Measurements from ENCODE around the gene CYP2J2. TPM values are rescaled to one million over a fixed set of nuclear protein-coding genes. Genes with fewer than 3 reads are reported as not detected.
"Not testable (repeated sequence)": the region's sequence is repeated elsewhere in the genome, so short reads cannot be mapped to it uniquely, and the experiment has no call there.

Gene CYP2J2
- polyA plus RNA-seq, 4 donors, result 0.91 to 1.2 (median 1.1) TPM

GRCh38 chr1:59921258-59921899 is 5.2 kb downstream of the CYP2J2 start:
- not testable (repeated sequence) for DNase-seq (ENCODE audit: low read depth in 4 of 4, low spot score in 2 of 4)

GRCh38 chr1:59919746-59920145 is 6.8 kb downstream of the CYP2J2 start:
- no peak for DNase-seq (ENCODE audit: low read depth in 4 of 4, low spot score in 2 of 4)

GRCh38 chr1:59917785-59918180 is 8.8 kb downstream of the CYP2J2 start:
- DNase-seq (ENCODE audit: low read depth in 4 of 4, low spot score in 2 of 4), result no peak

DNA sequence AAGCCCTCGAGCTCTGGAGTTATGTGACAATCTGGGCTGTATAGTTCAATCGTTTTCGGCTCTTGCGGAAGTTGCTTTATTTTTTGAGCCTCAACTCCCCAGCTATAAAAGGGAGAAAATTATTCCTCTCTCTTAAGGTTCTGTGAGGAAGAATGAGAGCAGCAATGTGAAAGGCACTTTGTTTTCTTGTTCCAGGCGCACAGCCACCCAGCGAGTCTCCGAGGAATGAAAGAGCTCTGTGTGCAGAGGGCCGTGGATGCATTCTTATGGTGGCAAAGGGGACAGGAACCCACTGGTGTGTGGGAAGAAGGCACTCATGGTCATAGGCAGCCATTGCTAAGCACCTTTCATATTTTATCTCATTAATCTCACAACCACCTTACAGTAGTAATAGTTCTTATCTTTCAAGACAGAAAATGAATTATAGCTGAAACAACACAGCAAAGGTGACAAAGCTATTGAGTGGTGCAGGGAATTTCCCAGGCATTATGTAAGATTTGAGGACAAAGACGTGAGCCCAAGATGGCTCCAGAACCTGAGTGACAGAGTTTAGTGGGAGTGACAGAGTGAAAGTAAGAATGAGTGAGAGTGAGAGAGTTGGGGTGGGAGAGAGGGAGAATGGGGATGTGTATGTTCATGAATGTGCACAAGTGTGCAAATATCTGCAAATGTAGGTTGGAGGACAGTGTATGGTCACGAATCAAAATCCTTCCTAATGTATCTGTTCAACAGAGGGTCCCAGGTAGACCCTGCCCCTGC is 9.4 kb downstream of the CYP2J2 start:
- DNase-seq (ENCODE audit: low read depth in 4 of 4, low spot score in 2 of 4), result no peak

DNA sequence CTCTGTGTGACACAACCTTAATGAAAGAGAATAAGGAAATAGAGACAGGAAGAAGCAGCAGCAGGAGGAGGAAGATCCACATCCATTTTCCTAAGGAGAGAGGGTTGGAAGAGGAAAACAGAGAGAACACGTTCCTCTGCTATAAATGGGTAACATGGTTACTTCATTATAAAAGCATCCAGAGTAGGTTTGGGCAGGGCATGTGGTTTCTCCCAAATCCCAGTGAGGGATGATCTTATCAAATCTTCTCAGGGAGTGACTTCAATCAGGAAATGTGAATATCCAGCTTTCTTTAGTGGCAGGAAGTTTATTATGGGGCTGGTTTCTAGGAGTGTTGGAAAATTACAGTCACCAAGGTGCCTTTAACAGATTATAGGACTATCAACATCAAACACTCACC is 11.1 kb downstream of the CYP2J2 start:
- no peak for DNase-seq (ENCODE audit: low read depth in 4 of 4, low spot score in 2 of 4)

DNA sequence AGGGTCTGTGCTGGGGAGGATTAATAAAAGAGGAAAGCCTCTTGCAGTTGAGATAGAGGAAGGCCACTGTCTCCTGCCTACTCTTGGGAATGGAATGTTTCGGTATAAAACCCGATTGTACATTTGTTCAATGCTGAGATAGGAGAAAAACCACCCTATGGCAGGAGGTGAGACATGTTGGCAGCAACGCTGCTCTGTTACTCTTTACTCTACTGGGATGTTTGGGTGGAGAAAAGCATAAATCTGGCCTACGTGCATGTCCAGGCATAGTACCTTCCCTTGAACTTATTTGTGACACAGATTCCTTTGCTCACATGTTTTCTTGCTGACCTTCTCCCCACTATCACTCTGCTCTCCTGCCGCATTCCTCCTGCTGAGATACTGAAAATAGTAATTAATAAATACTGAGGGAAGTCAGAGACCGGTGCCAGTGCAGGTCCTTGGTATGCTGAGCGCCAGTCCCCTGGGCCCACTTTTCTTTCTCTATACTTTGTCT is 11.7 kb downstream of the CYP2J2 start:
- not testable (repeated sequence) for DNase-seq (ENCODE audit: low read depth in 4 of 4, low spot score in 2 of 4)

DNA sequence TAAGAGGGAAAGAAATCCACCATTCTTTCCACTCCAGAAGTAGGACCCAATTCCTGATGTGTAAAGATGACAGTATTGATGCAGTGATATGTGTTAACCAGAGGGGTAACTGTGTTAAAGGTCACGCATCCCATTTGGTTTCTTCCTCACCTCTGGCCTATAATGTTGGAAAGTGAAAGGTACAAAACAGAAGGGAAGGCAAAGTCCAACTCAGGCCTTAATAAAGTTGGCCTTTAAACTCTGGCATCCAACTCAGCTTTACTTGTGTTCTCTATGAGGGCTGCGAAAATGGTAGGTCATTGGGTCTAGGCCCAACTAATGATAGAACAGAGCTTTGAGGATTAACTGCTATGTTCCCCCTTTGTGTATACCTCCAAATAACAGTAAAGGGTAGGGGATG is 17.9 kb downstream of the CYP2J2 start:
- no peak for DNase-seq (ENCODE audit: low read depth in 4 of 4, low spot score in 2 of 4)

- DNase-seq (ENCODE audit: low read depth in 4 of 4, low spot score in 2 of 4), result no peak
Observed at GRCh38 chr1:59908084-59908483, 18.5 kb downstream of the CYP2J2 start.

DNA sequence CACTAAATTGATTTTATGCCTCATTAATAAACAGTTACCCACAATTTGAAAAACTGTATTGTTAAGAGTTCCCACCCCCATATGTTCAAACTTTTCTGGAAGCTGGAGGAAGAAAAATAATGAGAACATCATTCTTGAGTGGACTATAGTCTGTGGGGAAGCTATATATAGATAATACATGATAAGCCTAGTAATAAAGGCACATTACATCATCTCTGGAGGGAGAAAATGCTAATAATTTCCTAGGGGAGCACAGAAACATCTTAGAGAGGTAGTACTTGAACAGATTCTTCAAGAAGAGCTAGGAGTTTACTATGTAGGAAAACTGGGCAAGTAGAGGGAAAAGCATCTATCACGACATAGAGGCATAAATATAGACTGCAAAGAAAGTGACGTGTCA is 19.6 kb downstream of the CYP2J2 start:
- DNase-seq (ENCODE audit: low read depth in 4 of 4, low spot score in 2 of 4), result no peak

DNA sequence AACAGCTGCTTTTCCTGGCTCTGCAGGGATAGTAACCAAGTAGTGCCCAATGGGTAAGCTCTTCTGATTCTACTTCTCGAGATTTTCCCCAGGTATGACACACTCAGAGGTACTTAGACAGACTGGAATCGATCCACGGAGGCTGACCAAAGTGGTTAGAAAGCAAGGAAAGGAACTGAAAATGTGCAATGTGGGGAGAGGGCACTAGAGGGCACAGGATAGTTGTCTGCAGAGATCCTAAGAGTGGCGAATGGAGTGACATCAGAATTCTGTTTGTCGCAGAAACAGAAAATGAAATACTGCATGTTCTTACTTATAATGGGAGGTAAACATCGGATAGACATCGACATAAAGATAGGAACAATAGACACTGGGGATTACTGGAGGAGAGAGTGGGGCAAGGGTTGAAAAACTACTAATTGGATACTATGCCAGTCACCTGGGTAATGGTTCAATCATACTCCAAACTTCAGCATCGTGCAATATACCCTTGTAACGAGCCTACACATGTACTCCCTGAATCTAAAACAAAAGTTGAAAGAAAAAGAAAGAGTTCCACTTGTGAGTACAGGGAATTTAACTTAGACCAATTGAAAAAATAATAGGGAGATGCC is 23.3 kb downstream of the CYP2J2 start:
- DNase-seq (ENCODE audit: low read depth in 4 of 4, low spot score in 2 of 4), result no peak

GRCh38 chr1:59901770-59902388 is 24.7 kb downstream of the CYP2J2 start:
- DNase-seq (ENCODE audit: low read depth in 4 of 4, low spot score in 2 of 4), result no peak

DNA sequence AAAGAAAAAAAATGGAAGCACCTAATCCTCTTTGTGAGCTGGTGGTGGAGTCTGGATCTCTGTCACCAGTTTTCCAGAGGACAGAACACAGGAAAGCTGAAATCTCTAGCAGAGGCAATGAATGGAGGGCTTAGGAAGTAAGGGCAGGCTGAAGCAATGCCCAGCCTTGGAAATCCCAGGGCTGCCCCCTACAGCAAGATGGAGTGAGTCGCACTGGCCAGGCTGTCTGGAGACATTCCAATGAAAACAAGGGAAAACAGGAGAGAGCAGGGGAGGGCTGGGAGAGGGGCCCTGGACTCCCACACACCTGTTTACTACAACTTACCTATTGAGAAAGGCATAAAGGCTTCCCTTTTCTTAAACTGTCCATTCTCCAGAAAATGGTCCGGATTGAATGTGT is 25.9 kb downstream of the CYP2J2 start:
- DNase-seq (ENCODE audit: low read depth in 4 of 4, low spot score in 2 of 4), result no peak

DNA sequence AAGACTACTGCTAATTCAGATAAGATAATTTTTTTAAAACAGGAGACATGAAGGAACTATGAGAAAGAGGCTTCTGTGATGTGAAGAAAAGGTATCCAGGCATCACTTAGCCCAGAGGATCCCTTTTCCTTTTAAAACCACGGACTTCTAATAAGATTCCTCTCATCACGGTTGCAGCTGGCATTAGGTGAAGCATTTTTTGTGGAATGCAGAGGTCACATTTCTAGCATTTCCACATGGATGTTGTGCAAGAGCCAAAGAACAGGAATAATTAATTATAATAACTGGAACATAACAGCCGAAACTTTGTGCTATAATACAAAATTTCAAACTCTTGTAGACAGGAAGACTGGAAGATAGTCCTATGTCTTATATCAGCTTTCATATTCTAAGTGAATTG is 27.6 kb downstream of the CYP2J2 start:
- DNase-seq (ENCODE audit: low read depth in 4 of 4, low spot score in 2 of 4), result no peak

DNA sequence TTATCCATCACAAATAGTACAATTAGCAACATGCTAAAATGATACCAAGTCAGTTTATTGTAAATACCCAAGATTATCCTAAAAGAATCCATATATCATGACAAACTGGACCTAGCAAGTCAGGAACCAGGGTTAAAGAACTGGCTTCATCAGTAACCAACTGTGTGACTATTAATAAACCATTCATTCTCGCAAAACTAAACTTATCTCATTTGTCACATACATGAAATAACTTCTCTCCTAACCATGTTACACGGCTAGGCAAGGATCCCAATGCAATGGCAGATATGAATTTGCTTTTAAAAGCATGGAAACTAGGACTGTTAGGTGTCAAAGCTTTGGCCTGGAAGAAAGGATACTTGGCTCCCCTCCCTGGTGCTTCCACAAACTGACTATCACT is 29.4 kb downstream of the CYP2J2 start:
- no peak for DNase-seq (ENCODE audit: low read depth in 4 of 4, low spot score in 2 of 4)

- DNase-seq (ENCODE audit: low read depth in 4 of 4, low spot score in 2 of 4), result peak in 1 of 4 donors; percentile 6
Observed at GRCh38 chr1:59892841-59893811, 33.4 kb downstream of the CYP2J2 start.

DNA sequence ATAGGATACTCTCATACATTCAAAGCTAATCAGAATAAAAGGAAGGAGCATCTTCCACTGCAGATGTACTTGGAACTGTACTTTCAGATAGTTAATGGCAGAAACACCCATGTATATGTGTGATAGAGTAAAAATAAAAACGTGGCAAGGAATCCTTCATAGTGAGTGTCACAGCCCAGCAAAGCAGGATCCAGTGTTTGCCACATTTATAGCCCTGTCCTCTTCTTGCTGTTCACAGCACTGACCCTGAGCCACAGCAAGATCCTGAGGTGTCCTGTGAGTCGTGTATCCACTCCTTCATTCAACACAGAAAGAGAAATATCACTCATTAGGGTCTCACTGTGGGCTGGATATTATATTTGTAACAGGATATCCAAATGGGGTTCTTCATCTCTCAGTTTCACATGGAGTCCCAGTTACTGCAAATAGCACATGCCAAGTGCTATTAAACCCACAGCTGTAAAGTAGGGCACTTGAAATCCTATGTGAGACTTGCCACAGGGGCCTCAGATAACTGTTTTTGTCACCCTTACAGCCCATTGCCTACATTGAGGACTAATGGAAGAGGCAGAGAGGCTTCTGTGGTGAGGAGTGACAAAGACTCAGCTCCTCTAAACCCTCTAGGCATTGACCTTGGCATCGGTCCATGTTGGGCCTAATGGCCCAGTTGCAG is 41.3 kb downstream of the CYP2J2 start:
- DNase-seq (ENCODE audit: low read depth in 4 of 4, low spot score in 2 of 4), result no peak

GRCh38 chr1:59880735-59881134 is 45.8 kb downstream of the CYP2J2 start:
- DNase-seq (ENCODE audit: low read depth in 4 of 4, low spot score in 2 of 4), result no peak

DNA sequence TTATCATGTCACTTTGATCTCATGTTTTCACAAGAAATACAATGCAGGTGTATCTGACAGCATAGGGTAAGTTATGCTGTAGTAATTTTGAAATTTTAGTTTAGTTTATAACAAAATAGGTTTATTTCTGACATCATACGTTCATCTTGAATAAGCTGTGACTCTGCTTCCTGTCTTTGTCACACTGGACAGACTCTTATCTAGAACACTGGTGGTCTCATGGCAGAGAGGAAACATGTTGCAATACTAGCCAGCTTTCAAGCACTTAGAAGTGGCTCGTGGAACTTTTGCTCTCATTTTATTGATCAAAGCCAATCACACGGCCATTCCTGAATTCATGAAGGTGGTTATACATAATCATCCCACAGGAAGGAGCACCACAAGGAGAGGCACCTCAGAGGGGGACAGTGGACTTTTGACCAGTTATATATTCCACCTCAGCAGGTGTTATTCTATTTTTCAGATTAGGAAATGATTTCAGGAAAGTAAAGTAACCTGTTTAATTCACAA is 46.5 kb downstream of the CYP2J2 start:
- no peak for DNase-seq (ENCODE audit: low read depth in 4 of 4, low spot score in 2 of 4)

- peak; percentile 19 to 66 (median 46) for DNase-seq (ENCODE audit: low read depth in 4 of 4, low spot score in 2 of 4)
Observed at GRCh38 chr1:59879574-59879973, 47.0 kb downstream of the CYP2J2 start.

Measured in left renal cortex interstitium (tissue), 4 donors.